Left ventricle myocardium superior (tissue), 1 donor: ENCODE measurements around the gene RAB31. TPM values are rescaled to one million over a fixed set of nuclear protein-coding genes. Genes with fewer than 3 reads are reported as not detected.

Source experiments
- ATAC-seq: fragments of 200-7000 bp; cut with Tn5 transposase; one replicate; pipeline ENCODE4 v1.9.1; 2020; ENCODE audit warnings: mild to moderate bottlenecking, moderate library complexity
- DNase-seq: peaks from one replicate; pipeline ENCODE4 v3.0.0-alpha.2; 2020
- intact Hi-C: fragments of 100-400 bp; cut with micrococcal nuclease; formaldehyde crosslinking; loops from one replicate; pipeline ENCODE4 v1.11.0; 2022
- total RNA-seq: library from RNA; stranded (reverse); fragmentation: NEBNext Ultra II Directional; extraction: Animal tissue kit (Norgen Biotek cat#: 25700); gene quantifications from one replicate; pipeline ENCODE4 v1.2.1, GENCODE V29; 2021
- donor health status: DM: no; HTN: yes; CAD: no; lungs with severe emphysema.

Gene RAB31
- total RNA-seq, 1 donor from 2014 or later = 7.6 TPM

DNA sequence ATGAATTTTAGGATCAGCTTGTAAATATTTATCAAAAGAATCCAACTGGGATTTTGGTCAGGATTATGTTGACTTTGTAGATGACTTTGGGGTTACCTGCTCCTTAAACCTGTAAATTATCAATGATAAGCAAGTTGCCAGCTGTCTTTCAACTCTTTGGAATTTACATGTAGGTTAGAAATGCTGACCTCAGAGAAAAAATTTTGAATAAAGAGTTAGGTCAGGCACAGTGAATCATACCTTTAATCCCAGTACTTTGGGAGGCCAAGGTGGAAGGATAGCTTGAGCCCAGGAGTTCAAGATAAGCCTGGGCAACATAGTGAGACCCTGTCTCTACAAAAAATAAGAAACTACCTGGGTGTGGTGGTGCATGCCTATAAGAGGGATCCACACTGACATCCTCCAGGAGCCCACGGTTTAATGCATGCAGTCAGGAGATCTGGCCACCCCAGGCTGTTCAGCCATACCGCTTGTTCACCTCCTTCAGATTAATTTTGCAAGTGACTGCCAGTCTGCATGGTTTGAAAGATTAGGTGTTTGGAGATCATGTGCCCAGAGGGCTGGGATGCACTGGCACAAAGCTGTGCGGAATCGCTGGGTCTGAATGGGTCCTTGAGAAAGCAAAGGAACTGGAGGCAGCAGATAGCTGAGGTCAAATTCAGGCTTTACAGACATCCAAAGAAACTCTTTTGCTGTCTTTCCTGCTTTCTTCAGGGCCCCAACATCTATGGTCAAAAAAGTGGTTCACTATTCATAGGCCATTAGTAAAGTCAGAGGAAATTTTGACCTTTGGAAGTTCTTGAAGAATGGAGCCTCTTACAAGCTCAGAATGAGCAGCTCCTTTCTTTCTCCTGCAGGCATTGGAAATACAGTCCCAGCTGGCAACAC is 94.3 kb downstream of the RAB31 start:
- ATAC-seq (peak; percentile 5), DNase-seq (no peak)
- intact Hi-C loops = no loop called here

- intact Hi-C loops = no loop called here
- DNase-seq = no peak
- no peak for ATAC-seq
These were observed 95.1 kb downstream of the RAB31 start for GRCh38 chr18:9803063-9803697.

DNA sequence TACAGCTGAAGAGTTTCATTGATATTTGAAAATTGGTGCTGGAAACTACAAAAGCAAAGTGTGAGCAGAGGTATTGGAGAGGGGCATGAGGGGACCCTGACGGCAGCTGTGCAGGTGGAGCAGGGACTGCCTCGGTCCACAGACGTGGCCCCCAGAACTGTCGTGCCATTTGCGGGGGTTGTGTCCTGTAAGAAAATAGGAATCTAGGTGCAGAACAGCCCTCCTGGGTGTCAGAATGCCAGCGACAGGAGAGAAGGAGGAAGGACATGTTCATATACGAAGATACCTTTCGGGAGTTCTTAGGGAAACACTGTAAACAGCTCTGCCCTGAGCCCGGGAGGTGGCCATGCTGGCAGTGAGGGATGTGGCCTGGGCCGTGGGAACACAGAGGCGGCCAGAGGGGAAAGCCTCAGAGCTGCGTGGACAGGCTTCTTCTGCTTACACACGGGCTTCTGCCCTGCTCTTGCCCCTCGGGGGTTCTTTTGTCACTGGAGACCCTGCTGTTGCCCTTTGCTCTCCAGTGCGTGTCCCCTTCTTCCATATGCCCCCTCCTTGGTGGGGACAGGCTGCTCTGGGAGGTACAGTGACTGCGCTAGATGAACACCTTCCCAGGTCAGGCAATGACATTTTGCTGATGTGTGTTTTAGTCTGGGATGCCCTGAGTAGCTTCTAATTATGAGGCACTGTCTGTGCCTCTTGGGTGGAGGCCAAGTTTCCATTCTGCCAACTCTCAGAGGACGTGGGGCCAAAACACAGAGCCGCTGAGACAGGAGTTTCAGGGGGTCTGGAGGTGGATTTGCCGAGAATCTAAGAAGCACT is 95.8 kb downstream of the RAB31 start:
- DNase-seq = peak; percentile 58
- intact Hi-C loops = no loop called here
- ATAC-seq = peak; percentile 77

GRCh38 chr18:9804517-9805104 is 96.5 kb downstream of the RAB31 start:
- DNase-seq = peak; percentile 65
- ATAC-seq = peak; percentile 76
- intact Hi-C loops = no loop called here

DNA sequence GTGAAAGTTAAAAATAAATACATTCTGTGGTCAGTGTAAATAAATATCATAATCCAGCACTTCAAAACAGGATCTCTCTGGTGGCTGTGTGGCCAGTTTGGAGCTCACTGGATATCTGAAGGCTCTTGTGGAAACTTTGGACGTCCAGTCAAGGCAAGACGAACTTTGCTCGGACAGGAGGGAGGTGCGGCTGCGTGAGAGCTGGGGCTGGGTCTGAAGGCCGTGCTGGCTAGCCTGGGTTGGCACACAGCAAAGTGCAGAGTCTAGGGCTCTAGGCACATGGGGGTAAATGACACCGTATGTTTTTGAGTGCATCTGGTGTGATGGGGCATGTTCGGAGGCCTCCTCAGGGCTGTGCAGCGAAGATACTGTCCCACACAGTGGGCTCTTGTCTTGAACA is 98.8 kb downstream of the RAB31 start:
- intact Hi-C loops = no loop called here

GRCh38 chr18:9808295-9809241 is 100.5 kb downstream of the RAB31 start:
- DNase-seq (peak; percentile 71), ATAC-seq (peak; percentile 62)
- intact Hi-C loops = no loop called here

More for the DNA sequence above, 98.8 kb downstream of the RAB31 start:
- ATAC-seq = no peak
- DNase-seq = no peak

DNA sequence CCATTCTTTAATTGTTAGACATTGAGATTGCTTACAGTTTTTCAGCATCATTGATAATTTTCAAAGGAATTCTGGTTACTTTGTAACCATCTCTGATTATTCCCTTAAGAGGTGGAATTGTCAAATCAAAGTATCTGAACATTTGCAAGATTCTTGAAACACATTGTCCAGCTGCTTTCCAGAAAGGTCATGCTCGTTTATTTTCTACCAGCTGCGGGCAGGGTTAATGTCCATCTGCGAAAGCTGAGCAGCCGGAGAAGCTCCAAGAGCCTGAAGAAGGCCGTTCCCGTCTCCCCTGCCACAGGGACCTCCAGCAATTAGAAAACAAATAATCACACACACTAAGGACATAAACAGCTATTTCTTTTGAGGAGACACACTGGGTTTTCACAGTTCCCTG is 101.6 kb downstream of the RAB31 start:
- DNase-seq (no peak), ATAC-seq (no peak)
- intact Hi-C loops = no loop called here

DNA sequence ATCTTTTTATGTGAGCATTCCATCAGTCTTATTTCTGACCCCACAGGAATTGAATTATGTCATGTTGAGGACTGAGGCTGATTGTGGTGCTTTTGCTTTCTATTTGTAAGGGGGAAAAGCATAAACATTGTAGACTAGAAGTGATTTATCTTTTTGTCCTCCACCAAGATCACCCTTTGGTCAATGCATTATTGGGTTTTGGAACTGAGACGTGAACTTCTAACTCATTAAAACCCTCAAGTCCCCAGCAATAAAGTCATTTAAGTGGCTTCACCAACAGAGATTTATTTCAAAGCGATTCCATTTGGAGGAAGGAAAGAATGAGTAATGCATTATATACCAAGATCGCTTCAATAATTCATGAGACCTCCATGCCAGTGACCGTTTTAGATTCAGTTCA is 102.2 kb downstream of the RAB31 start:
- intact Hi-C loops = no loop called here
- no peak for DNase-seq
- ATAC-seq = no peak

DNA sequence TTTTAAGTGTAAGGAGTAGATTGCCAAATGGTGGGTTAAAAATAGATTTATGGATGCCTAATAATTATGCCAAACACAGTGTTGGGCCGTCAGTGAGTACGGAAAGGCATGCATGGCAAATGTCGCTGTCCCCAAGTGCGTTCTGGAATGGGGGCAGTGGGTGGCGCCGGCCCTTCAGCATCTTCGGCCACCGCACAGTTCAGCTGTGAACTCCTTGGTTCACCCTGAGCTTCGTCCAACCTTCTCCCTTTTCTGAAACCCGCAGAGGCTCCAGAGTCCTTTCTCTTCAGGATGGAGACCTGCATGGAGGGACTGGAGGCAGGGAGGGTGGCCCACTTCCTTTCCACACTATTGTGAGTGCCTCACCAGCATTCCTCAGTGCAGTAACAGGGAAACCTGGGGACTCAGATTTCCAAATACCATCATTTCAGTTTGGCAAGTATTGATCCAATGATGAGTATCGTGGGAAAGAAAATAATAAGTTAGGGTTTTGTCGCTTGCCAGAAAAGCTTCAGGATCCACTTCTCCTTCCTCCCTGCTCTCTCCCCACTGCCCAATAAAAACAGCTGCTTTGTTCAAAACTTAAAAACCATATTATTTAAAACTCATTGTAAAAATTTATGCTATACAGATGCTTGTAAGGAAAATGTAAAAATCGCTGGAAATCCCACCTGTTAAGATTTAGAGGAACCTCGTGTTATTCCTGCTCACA is 103.0 kb downstream of the RAB31 start:
- intact Hi-C loops = no loop called here
- ATAC-seq (peak; percentile 76), DNase-seq (peak; percentile 55)

- intact Hi-C loops = no loop called here
- ATAC-seq (no peak), DNase-seq (no peak)
These were observed 103.9 kb downstream of the RAB31 start for GRCh38 chr18:9811978-9812377.

DNA sequence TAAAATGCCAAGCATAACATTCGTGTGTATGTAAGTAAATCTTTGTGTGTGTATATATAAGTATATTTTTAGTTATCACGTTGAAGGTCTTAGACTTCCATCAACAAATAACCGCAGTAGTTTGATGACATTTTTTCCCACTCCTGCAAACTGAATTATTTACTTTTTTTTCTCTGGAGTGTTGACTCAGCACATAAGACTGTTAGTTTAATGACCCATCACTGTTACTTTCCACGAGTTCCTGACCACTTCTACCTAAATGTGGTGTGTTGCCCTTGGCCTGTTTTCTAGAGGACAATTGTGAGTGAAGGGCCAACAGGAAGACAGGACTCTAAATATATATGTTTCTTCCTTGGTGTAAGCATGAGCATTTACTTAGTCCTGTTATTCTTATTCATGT is 106.3 kb downstream of the RAB31 start:
- intact Hi-C loops = no loop called here
- ATAC-seq = no peak
- no peak for DNase-seq

- DNase-seq = no peak
- ATAC-seq = peak; percentile 84
- intact Hi-C loops = no loop called here
These were observed 109.2 kb downstream of the RAB31 start for GRCh38 chr18:9817286-9817685.

GRCh38 chr18:9817725-9818422 is 109.8 kb downstream of the RAB31 start:
- DNase-seq (no peak), ATAC-seq (peak; percentile 91)
- intact Hi-C loops = no loop called here

DNA sequence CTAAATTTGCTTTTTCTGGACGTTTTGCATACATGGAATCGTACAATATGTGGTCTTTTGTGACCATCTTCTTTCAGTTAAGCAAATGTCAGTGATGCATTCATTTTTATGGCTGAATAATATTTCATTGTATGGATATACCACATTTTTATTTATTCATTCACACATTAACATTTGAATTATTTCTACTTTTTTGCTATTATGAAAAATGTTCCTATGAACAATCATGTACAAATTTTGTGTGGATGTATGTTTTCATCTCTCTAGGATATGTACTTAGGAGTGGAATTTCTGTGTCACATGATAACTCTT is 110.3 kb downstream of the RAB31 start:
- no peak for DNase-seq
- intact Hi-C loops = no loop called here
- no peak for ATAC-seq

- DNase-seq (no peak), ATAC-seq (no peak)
- intact Hi-C loops = no loop called here
These were observed 112.0 kb downstream of the RAB31 start for GRCh38 chr18:9820127-9820526.

- no peak for ATAC-seq
These were observed 112.6 kb downstream of the RAB31 start for GRCh38 chr18:9820719-9821118.

GRCh38 chr18:9822587-9823185 is 114.6 kb downstream of the RAB31 start:
- DNase-seq (no peak), ATAC-seq (no peak)
- intact Hi-C loops = no loop called here

More at GRCh38 chr18:9820719-9821118, 112.6 kb downstream of the RAB31 start:
- no peak for DNase-seq
- intact Hi-C loops = no loop called here
